ENCODE results near the gene CADM1. TPM values are rescaled to one million over a fixed set of nuclear protein-coding genes. Genes with fewer than 3 reads are reported as not detected.

CADM1 gene
- total and polyA plus RNA-seq, 10 of the 15 experiments (the other 5 are each of a cell fraction or from before 2014, with no cell fraction given), result 0.03 to 0.48 (median 0.15) TPM; not detected in 3

DNA sequence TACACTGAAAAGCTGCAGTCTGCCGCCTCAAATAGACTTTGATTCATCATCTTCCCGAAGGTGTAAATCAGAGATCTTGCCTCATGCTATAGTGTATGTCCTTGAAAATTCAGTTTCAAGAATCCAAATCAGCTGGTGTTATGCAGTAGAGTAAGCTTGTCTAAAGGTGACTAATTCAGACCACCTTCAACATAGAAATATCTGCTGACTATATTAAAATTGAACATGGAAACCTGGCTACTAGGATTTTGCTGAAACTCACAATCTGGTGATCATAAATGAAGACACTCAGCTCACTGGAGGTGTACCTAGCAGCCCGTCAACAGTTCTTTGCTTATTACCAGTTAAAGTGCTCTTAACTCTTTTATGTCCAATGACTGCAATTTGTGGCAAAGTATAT is 266.6 kb downstream of the CADM1 start:
- ChIA-PET CTCF (interaction anchor here (1.1 kb wide), 1 partner anchor 17 kb away, joined by 3 read pairs; no protein-coding TSS in a partner anchor), POLR2A (no interaction called here), SMC1A (ENCODE audit: uncharacterized antibody, unreplicated experiment) (no interaction called here), RAD21 (ENCODE audit: unreplicated experiment) (no interaction called here)
- Histone ChIP-seq H3K27ac (ENCODE audit: control insufficient read depth, insufficient read depth) (no peak overlapping the region), H3K9me3 (replicated peaks; ENCODE audit: control insufficient read depth, insufficient read depth, low read length) (no peaks in the 10 kb centered on the region), H3K4me1 (ENCODE audit: control insufficient read depth, insufficient read depth, low read length) (no peaks in the 10 kb centered on the region), H4K20me1 (ENCODE audit: control insufficient read depth, insufficient read depth) (no peaks in the 10 kb centered on the region), H3K4me2 (ENCODE audit: control insufficient read depth, insufficient read depth) (no peak overlapping the region), H3K79me2 (ENCODE audit: control insufficient read depth, insufficient read depth, low read length) (no peaks in the 10 kb centered on the region), H3K4me3 (no peak overlapping the region), H3K36me3 (ENCODE audit: control insufficient read depth in 2 of 2, insufficient read depth in 2 of 2, low read length in 1 of 2) (no peaks in the 10 kb centered on the region), H2AFZ (ENCODE audit: control insufficient read depth, low read depth, low read length) (no peak overlapping the region), H3K27me3 (replicated peaks in 1 of 2; ENCODE audit: control insufficient read depth in 2 of 2, insufficient read depth in 2 of 2, low read length in 1 of 2) (0 out of 4 replicates have a peak, but pooled peaks cover 0 to 1% of the 10 kb centered on the region in 2 experiments), H3K9ac (ENCODE audit: control insufficient read depth, insufficient read depth, low read length) (no peak overlapping the region)
- no peak for DNase-seq (ENCODE audit: low read depth, low spot score)
- no TSS peak for BruUV-seq (replicated peaks)
- no peak for FAIRE-seq
- ATAC-seq, result no peak
- in situ Hi-C loops (cut with MboI), result no loop called here
- intact Hi-C loops (cut with micrococcal nuclease; ENCODE audit: unreplicated experiment), result no loop called here
- 68% methylated on average over 3 of the region's 3 CpGs for WGBS (ENCODE audit: insufficient coverage, insufficient replicate concordance, low lambda C conversion rate, missing lambda C conversion rate)
- no peak for TF ChIP-seq NFIC (IDR thresholded peaks at IDR 0.05; ENCODE audit: low read depth, low read length)
- TF ChIP-seq EP300 (IDR thresholded peaks at IDR 0.05; ENCODE audit: borderline replicate concordance in 1 of 2, control insufficient read depth in 1 of 2, low read depth in 2 of 2, low read length in 2 of 2), result no peak
- TF ChIP-seq, protein P1, sequence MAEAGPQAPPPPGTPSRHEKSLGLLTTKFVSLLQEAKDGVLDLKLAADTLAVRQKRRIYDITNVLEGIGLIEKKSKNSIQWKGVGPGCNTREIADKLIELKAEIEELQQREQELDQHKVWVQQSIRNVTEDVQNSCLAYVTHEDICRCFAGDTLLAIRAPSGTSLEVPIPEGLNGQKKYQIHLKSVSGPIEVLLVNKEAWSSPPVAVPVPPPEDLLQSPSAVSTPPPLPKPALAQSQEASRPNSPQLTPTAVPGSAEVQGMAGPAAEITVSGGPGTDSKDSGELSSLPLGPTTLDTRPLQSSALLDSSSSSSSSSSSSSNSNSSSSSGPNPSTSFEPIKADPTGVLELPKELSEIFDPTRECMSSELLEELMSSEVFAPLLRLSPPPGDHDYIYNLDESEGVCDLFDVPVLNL (IDR thresholded peaks at IDR 0.05; ENCODE audit: low read depth, low read length), result no peak
- TF ChIP-seq, protein P2, sequence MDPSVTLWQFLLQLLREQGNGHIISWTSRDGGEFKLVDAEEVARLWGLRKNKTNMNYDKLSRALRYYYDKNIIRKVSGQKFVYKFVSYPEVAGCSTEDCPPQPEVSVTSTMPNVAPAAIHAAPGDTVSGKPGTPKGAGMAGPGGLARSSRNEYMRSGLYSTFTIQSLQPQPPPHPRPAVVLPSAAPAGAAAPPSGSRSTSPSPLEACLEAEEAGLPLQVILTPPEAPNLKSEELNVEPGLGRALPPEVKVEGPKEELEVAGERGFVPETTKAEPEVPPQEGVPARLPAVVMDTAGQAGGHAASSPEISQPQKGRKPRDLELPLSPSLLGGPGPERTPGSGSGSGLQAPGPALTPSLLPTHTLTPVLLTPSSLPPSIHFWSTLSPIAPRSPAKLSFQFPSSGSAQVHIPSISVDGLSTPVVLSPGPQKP (IDR thresholded peaks at IDR 0.05; ENCODE audit: low read depth, low read length), result no peak
- TF ChIP-seq YBX1 (IDR thresholded peaks at IDR 0.05), result no peak
- no peak for TF ChIP-seq FOXK2 (IDR thresholded peaks at IDR 0.05)
- no peak for TF ChIP-seq HDAC6 (IDR thresholded peaks at IDR 0.05; ENCODE audit: unreplicated experiment)
- TF ChIP-seq, protein P3, sequence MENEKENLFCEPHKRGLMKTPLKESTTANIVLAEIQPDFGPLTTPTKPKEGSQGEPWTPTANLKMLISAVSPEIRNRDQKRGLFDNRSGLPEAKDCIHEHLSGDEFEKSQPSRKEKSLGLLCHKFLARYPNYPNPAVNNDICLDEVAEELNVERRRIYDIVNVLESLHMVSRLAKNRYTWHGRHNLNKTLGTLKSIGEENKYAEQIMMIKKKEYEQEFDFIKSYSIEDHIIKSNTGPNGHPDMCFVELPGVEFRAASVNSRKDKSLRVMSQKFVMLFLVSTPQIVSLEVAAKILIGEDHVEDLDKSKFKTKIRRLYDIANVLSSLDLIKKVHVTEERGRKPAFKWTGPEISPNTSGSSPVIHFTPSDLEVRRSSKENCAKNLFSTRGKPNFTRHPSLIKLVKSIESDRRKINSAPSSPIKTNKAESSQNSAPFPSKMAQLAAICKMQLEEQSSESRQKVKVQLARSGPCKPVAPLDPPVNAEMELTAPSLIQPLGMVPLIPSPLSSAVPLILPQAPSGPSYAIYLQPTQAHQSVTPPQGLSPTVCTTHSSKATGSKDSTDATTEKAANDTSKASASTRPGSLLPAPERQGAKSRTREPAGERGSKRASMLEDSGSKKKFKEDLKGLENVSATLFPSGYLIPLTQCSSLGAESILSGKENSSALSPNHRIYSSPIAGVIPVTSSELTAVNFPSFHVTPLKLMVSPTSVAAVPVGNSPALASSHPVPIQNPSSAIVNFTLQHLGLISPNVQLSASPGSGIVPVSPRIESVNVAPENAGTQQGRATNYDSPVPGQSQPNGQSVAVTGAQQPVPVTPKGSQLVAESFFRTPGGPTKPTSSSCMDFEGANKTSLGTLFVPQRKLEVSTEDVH (IDR thresholded peaks at IDR 0.05; ENCODE audit: low read depth, partially characterized antibody), result no peak
- no peak for TF ChIP-seq BACH1 (IDR thresholded peaks at IDR 0.05; ENCODE audit: borderline replicate concordance)
- TF ChIP-seq, protein P4, sequence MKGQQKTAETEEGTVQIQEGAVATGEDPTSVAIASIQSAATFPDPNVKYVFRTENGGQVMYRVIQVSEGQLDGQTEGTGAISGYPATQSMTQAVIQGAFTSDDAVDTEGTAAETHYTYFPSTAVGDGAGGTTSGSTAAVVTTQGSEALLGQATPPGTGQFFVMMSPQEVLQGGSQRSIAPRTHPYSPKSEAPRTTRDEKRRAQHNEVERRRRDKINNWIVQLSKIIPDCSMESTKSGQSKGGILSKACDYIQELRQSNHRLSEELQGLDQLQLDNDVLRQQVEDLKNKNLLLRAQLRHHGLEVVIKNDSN (IDR thresholded peaks at IDR 0.05; ENCODE audit: borderline replicate concordance, extremely low read length, insufficient read depth, low read depth, low read length), result no peak
- TF ChIP-seq SP1 (IDR thresholded peaks at IDR 0.05; ENCODE audit: low read depth, low read length), result no peak
